Pancreas (tissue), 10 donors: Measurements from ENCODE around the gene CD79B. TPM values are rescaled to one million over a fixed set of nuclear protein-coding genes. Genes with fewer than 3 reads are reported as not detected.

ENCODE experiments used
- ATAC-seq, 4 donors: fragments of 200-7000 bp; cut with Tn5 transposase; one replicate each; pipeline versions ENCODE4 v1.8.0 to v1.9.1; 2020; ENCODE audit warnings: mild to moderate bottlenecking in 4 of 4, moderate library complexity in 4 of 4
- DNase-seq, 6 donors: peaks; one replicate each; pipeline ENCODE4 v3.0.0-alpha.2; 2020
- FAIRE-seq: peaks from 2 replicates; lab custom pipeline; 2012; peaks lifted over from hg19 to GRCh38; lab: Jason Lieb, UNC
- H3K27ac ChIP-seq, 4 donors: fragments of 200-600 bp; sonication (generic); 1 replicate in 3 of 4; 2 replicates in 1 of 4; pipeline versions ENCODE4 v1.5.0 to v1.8.0; 2020
- H3K27me3 ChIP-seq, 4 donors: fragments of 200-600 bp; one replicate each; pipeline ENCODE4 v1.8.0; 2021
- H3K36me3 ChIP-seq, 3 donors: fragments of 200-600 bp; sonication (generic) in 1 of 3; one replicate each; pipeline versions ENCODE4 v1.5.0 to v1.8.0; 2020 to 2021
- H3K4me1 ChIP-seq, 3 donors: fragments of 200-600 bp; one replicate each; pipeline ENCODE4 v1.8.0; 2021
- H3K4me3 ChIP-seq, 4 donors: fragments of 200-600 bp; sonication (generic) in 2 of 4; one replicate each; pipeline versions ENCODE4 v1.5.0 to v1.8.0; 2020 to 2021
- H3K9me3 ChIP-seq, 4 donors: fragments of 200-600 bp; one replicate each; pipeline ENCODE4 v1.8.0; 2021
- CTCF ChIP-seq, 4 donors: fragments of 200-600 bp; sonication (generic) in 3 of 4; IDR thresholded peaks; one replicate each; pipeline versions ENCODE4 v1.5.0 to v1.8.0; 2021; ENCODE audit warnings: antibody characterized with exemption in 4 of 4
- WGBS, 2 donors: extraction: QIAGEN DNeasy Blood & Tissue Kit; methylation state at CpG; one replicate each; pipeline ENCODE4 v1.1.7; 2013; 5-methylcytosine and 5-hydroxymethylcytosine counted together
- intact Hi-C, 3 donors: fragments of 100-400 bp; cut with DNase I; formaldehyde crosslinking; loops; one replicate each; pipeline versions ENCODE4 v1.11.1 to v1.14.2; 2022
- polyA plus RNA-seq, 2 donors: library from polyadenylated mRNA; stranded (reverse); fragments of 200-250 nt; gene quantifications; one replicate each; pipeline ENCODE4 v1.2.3, GENCODE V29; 2013
- total RNA-seq, 6 donors: library from RNA; stranded (reverse); fragmentation: NEBNext Ultra II Directional in 4 of 6; extraction: Animal tissue kit (Norgen Biotek cat#: 25700) in 4 of 6; gene quantifications; one replicate each; pipeline versions ENCODE4 v1.2.1 to v1.2.4, GENCODE V29; 2021 to 2023
- donor health status: healthy with polysubstance abuse.
- donor health status: DM: no; HTN: no; CAD: no; lungs with moderate emphysema.
- donor health status: DM: no; HTN: no; CAD: no.
- donor health status: control.
- donor health status: control.
- donor health status: Bipolar disorder and iron deficiency.
- donor health status: DM: yes; HTN: yes; CAD: no.
- donor health status: DM: no; HTN: no; CAD: no.
- donor health status: DM: no; HTN: no; CAD: no.
- donor health status: DM: yes; HTN: yes; CAD: no.

Gene CD79B
- total and polyA plus RNA-seq, 8 donors: 0.20 to 1.2 (median 0.80) TPM

- FAIRE-seq (no peak), ATAC-seq (peak in 3 of 4 donors; percentile 47 to 79 (median 55)), DNase-seq (peak in 2 of 6 donors; percentile 20 to 57)
- H3K4me1 ChIP-seq: no peaks in the 10 kb centered on the region
- H3K9me3 ChIP-seq: no peaks in the 10 kb centered on the region
- WGBS, 2 donors: 74 to 79% methylated on average over 13 to 16 of the region's 16 CpGs
- intact Hi-C loops: no loop called here
- no peaks in the 10 kb centered on the region for H3K27me3 ChIP-seq
- no peaks in the 10 kb centered on the region for H3K36me3 ChIP-seq
- TF ChIP-seq CTCF (IDR thresholded peaks at IDR 0.05): no peak
- H3K27ac ChIP-seq: no peak overlapping the region
- H3K4me3 ChIP-seq: no peak overlapping the region
Measured at GRCh38 chr17:63930951-63931575, 1.1 kb downstream of the CD79B start.

GRCh38 chr17:63929860-63930766 is 2.0 kb downstream of the CD79B start:
- FAIRE-seq: no peak

GRCh38 chr17:63928966-63929695 is 3.0 kb downstream of the CD79B start:
- no peaks in the 10 kb centered on the region for H3K27me3 ChIP-seq
- no peak overlapping the region for H3K27ac ChIP-seq
- no peak for TF ChIP-seq CTCF (IDR thresholded peaks at IDR 0.05)
- no peaks in the 10 kb centered on the region for H3K9me3 ChIP-seq
- no peak for ATAC-seq
- intact Hi-C loops: no loop called here
- FAIRE-seq: no peak
- H3K36me3 ChIP-seq: no peaks in the 10 kb centered on the region
- H3K4me3 ChIP-seq: no peak overlapping the region
- 86 to 88% methylated on average over 10 of the region's 10 CpGs for WGBS, 2 donors
- DNase-seq: peak in 2 of 6 donors; percentile 6 to 35
- no peaks in the 10 kb centered on the region for H3K4me1 ChIP-seq

More at GRCh38 chr17:63929860-63930766, 2.0 kb downstream of the CD79B start:
- no peak overlapping the region for H3K4me3 ChIP-seq
- no peaks in the 10 kb centered on the region for H3K9me3 ChIP-seq
- no peak overlapping the region for H3K27ac ChIP-seq
- WGBS, 2 donors: 79 to 85% methylated on average over 22 to 24 of the region's 24 CpGs
- DNase-seq (peak in 2 of 6 donors; percentile 14 to 50), ATAC-seq (peak in 3 of 4 donors; percentile 36 to 56 (median 44))
- no peaks in the 10 kb centered on the region for H3K36me3 ChIP-seq
- intact Hi-C loops: no loop called here
- no peak for TF ChIP-seq CTCF (IDR thresholded peaks at IDR 0.05)
- no peaks in the 10 kb centered on the region for H3K4me1 ChIP-seq
- no peaks in the 10 kb centered on the region for H3K27me3 ChIP-seq

- no peak for TF ChIP-seq CTCF (IDR thresholded peaks at IDR 0.05)
- H3K27ac ChIP-seq: no peak overlapping the region
- no peaks in the 10 kb centered on the region for H3K27me3 ChIP-seq
- FAIRE-seq (no peak), ATAC-seq (no peak), DNase-seq (peak in 2 of 6 donors; percentile 3 to 23)
- intact Hi-C loops: no loop called here
- WGBS, 2 donors: 83 to 84% methylated on average over 10 of the region's 10 CpGs
- no peaks in the 10 kb centered on the region for H3K36me3 ChIP-seq
- H3K4me3 ChIP-seq: no peak overlapping the region
- H3K4me1 ChIP-seq: no peaks in the 10 kb centered on the region
- no peaks in the 10 kb centered on the region for H3K9me3 ChIP-seq
Measured at GRCh38 chr17:63928172-63928666, 3.9 kb downstream of the CD79B start.
